GM23338 (cell line): ENCODE results near the gene SLC15A5. TPM values are rescaled to one million over a fixed set of nuclear protein-coding genes. Genes with fewer than 3 reads are reported as not detected.

Experiments used
- ATAC-seq: fragments of 200-7000 bp; cut with Tn5 transposase; 3 replicates; pipeline ENCODE4 v1.9.1; 2020
- DNase-seq: peaks from one replicate; pipeline ENCODE4 v3.0.0-alpha.2; 2015; ENCODE audit warnings: low spot score
- H2AFZ ChIP-seq: fragments of 200-600 bp; sonication (generic); 2 replicates; pipeline ENCODE4 v1.8.0; 2016; ENCODE audit warnings: antibody characterized with exemption, mild to moderate bottlenecking, moderate library complexity
- H3F3A ChIP-seq: fragments of 200-600 bp; sonication (generic); replicated peaks from 2 replicates; pipeline ENCODE4 v1.8.0; 2017; ENCODE audit warnings: antibody characterized with exemption, mixed run types, low read depth
- H3K27ac ChIP-seq: fragments of 200-600 bp; sonication (generic); 2 replicates; pipeline ENCODE4 v1.6.1; 2016; ENCODE audit warnings: low read depth
- H3K27me3 ChIP-seq: fragments of 200-600 bp; sonication (generic); 2 replicates; pipeline ENCODE4 v1.8.0; 2016; ENCODE audit warnings: mild to moderate bottlenecking, mixed run types, moderate library complexity; ENCODE audit not compliant: insufficient read depth
- H3K36me3 ChIP-seq: fragments of 200-600 bp; sonication (generic); 2 replicates; pipeline ENCODE4 v1.8.0; 2016; ENCODE audit warnings: mild to moderate bottlenecking; ENCODE audit not compliant: insufficient read depth
- H3K4me1 ChIP-seq: fragments of 200-600 bp; sonication (generic); 2 replicates; pipeline ENCODE4 v1.8.0; 2016; ENCODE audit warnings: mild to moderate bottlenecking, moderate library complexity; ENCODE audit not compliant: insufficient read depth
- H3K4me2 ChIP-seq: fragments of 200-600 bp; sonication (generic); 2 replicates; pipeline ENCODE4 v1.7.1; 2017; ENCODE audit warnings: mixed run types
- H3K4me3 ChIP-seq: fragments of 200-600 bp; sonication (generic); 2 replicates; pipeline ENCODE4 v1.6.1; 2016; ENCODE audit warnings: mixed run types
- H3K79me2 ChIP-seq: fragments of 200-600 bp; sonication (generic); replicated peaks from 2 replicates; pipeline ENCODE4 v1.8.0; 2017; ENCODE audit warnings: mild to moderate bottlenecking; ENCODE audit not compliant: insufficient read depth
- H3K9me2 ChIP-seq: fragments of 200-600 bp; sonication (generic); 2 replicates; pipeline ENCODE4 v1.8.0; 2017; ENCODE audit not compliant: insufficient read depth
- H4K20me1 ChIP-seq: fragments of 200-600 bp; sonication (generic); replicated peaks from 2 replicates; pipeline ENCODE4 v1.8.0; 2017; ENCODE audit warnings: mild to moderate bottlenecking; ENCODE audit not compliant: insufficient read depth
- H3K27ac Mint-ChIP-seq: 2 replicates; pipeline ENCODE4 v1.8.0; 2020; ENCODE audit warnings: inconsistent platforms, mild to moderate bottlenecking, moderate library complexity, mixed read lengths
- H3K27me3 Mint-ChIP-seq: 3 replicates; pipeline ENCODE4 v1.8.0; 2022; ENCODE audit warnings: low read depth, mild to moderate bottlenecking, moderate library complexity, mixed read lengths, inconsistent platforms; ENCODE audit not compliant: insufficient read depth, poor library complexity
- H3K36me3 Mint-ChIP-seq: 3 replicates; pipeline ENCODE4 v1.8.0; 2021; ENCODE audit warnings: low read depth, mild to moderate bottlenecking, inconsistent platforms, moderate library complexity, mixed read lengths
- H3K4me1 Mint-ChIP-seq: 3 replicates; pipeline ENCODE4 v1.8.0; 2020; ENCODE audit warnings: mild to moderate bottlenecking, inconsistent platforms, mixed read lengths
- H3K4me3 Mint-ChIP-seq: 3 replicates; pipeline ENCODE4 v1.8.0; 2021; ENCODE audit warnings: moderate library complexity, mild to moderate bottlenecking, inconsistent platforms, mixed read lengths
- H3K9me3 Mint-ChIP-seq: 3 replicates; pipeline ENCODE4 v1.8.0; 2020; ENCODE audit warnings: moderate library complexity, mild to moderate bottlenecking, inconsistent platforms, mixed read lengths
- CTCF ChIP-seq, 2 experiments: fragments of 200-600 bp in 1 of 2; sonication (generic) in 1 of 2; conservative IDR thresholded peaks; 2 replicates each; pipeline versions ENCODE4 v1.5.1 to v1.6.1; 2016 to 2017; ENCODE audit warnings: antibody characterized with exemption in 2 of 2, low read depth in 2 of 2, mild to moderate bottlenecking in 2 of 2, moderate library complexity in 1 of 2
- ETS1 ChIP-seq: IDR thresholded peaks from 2 replicates; pipeline ENCODE4 v1.6.1; 2016; ENCODE audit warnings: antibody characterized with exemption
- EZH2phosphoT487 ChIP-seq: fragments of 200-600 bp; sonication (generic); IDR thresholded peaks from one replicate; pipeline ENCODE4 v1.8.1; 2018; ENCODE audit warnings: antibody characterized with exemption; ENCODE audit not compliant: unreplicated experiment
- NANOG ChIP-seq: IDR thresholded peaks from 2 replicates; pipeline ENCODE4 v1.6.1; 2016; ENCODE audit warnings: antibody characterized with exemption, borderline replicate concordance
- POLR2AphosphoS5 ChIP-seq: IDR thresholded peaks from 2 replicates; pipeline ENCODE4 v1.6.1; 2016; ENCODE audit warnings: antibody characterized with exemption, low read depth
- REST ChIP-seq: IDR thresholded peaks from one replicate; pipeline ENCODE4 v1.6.1; 2018; ENCODE audit warnings: antibody characterized with exemption; ENCODE audit not compliant: unreplicated experiment
- STAT1 ChIP-seq: IDR thresholded peaks from one replicate; pipeline ENCODE4 v1.6.1; 2016; ENCODE audit warnings: antibody characterized with exemption; ENCODE audit not compliant: unreplicated experiment
- ZNF114 ChIP-seq: fragments of 250-450 bp; sonication (Bioruptor Pico); IDR thresholded peaks from 2 replicates; pipeline ENCODE4 v1.5.0; 2020; ENCODE audit warnings: mild to moderate bottlenecking, moderate library complexity
- ZNF331 ChIP-seq: fragments of 250-450 bp; sonication (Bioruptor Pico); IDR thresholded peaks from 2 replicates; pipeline ENCODE4 v1.5.0; 2020; ENCODE audit warnings: low read depth, mild to moderate bottlenecking, moderate library complexity
- ZNF462 ChIP-seq: fragments of 250-450 bp; sonication (Bioruptor Pico); IDR thresholded peaks from 2 replicates; pipeline ENCODE4 v1.5.0; 2020; ENCODE audit warnings: mild to moderate bottlenecking, moderate library complexity
- long read RNA-seq: library from polyadenylated mRNA; unstranded; transcript quantifications from one replicate; pipeline ENCODE4 v2.0.0, GENCODE V29; 2020; ENCODE audit not compliant: unreplicated experiment
- polyA plus RNA-seq: library from polyadenylated mRNA; unstranded; fragments of >200 nt; fragmentation: Nextera tagmentation; extraction: Ambion mirVana; gene quantifications from 2 replicates; pipeline ENCODE4 v1.2.1, GENCODE V29; 2016
- total RNA-seq: library from RNA; depleted of rRNA; stranded (reverse); fragments of >200 nt; shearing (Covaris generic); gene quantifications from 2 replicates; pipeline ENCODE4 v1.2.3, GENCODE V29; 2014; rRNA removed

SLC15A5 gene
- total RNA-seq (not detected in 2 replicates), polyA plus RNA-seq (not detected in 2 replicates)
- long read RNA-seq, result 0 reads

GRCh38 chr12:16277585-16277984, at the start of gene SLC15A5:
TSS of gene SLC15A5 (minus strand) at chr12:16277685. CDS start at chr12:16277685, 0 bp downstream.
- Mint-ChIP-seq H3K36me3 (no peaks in the 10 kb centered on the region), H3K27ac (no peak within 1 kb of the TSS), H3K4me1 (no peaks in the 10 kb centered on the region; the same call in 2 of the 3 replicates), H3K9me3 (no peaks in the 10 kb centered on the region), H3K27me3 (no peaks in the 10 kb centered on the region), H3K4me3 (no peak within 1 kb of the TSS)
- Histone ChIP-seq H3K36me3 (no peaks in the 10 kb centered on the region), H3K9me2 (no peaks in the 10 kb centered on the region), H3K4me2 (no peak within 1 kb of the TSS), H3K4me3 (no peak within 1 kb of the TSS), H4K20me1 (no peaks in the 10 kb centered on the region), H3K27me3 (no peaks in the 10 kb centered on the region), H3F3A (no peaks in the 10 kb centered on the region), H3K79me2 (no peaks in the 10 kb centered on the region), H2AFZ (no peak within 1 kb of the TSS), H3K27ac (no peak within 1 kb of the TSS), H3K4me1 (no peaks in the 10 kb centered on the region)
- no peak for DNase-seq
- no peak for ATAC-seq
- TF ChIP-seq ETS1 (no peak), EZH2phosphoT487 (no peak), NANOG (no peak), ZNF462 (CRISPR knock-in tag) (no peak)

GRCh38 chr12:16325426-16325825, 47.9 kb upstream of the SLC15A5 start:
- H3K27ac ChIP-seq, result no peak overlapping the region
- Mint-ChIP-seq H3K36me3 (peaks cover 2% of the 10 kb centered on the region; the same call in 1 of the 3 replicates), H3K27ac (no peak overlapping the region), H3K4me3 (no peak overlapping the region), H3K27me3 (no peaks in the 10 kb centered on the region), H3K4me1 (peaks cover 7% of the 10 kb centered on the region; the same call in 2 of the 3 replicates), H3K9me3 (peaks cover 8% of the 10 kb centered on the region)
- no peaks in the 10 kb centered on the region for H3K79me2 ChIP-seq
- H4K20me1 ChIP-seq, result no peaks in the 10 kb centered on the region
- 0 out of 2 replicates have a peak, but pooled peaks cover 4% of the 10 kb centered on the region for H3K9me2 ChIP-seq
- no peaks in the 10 kb centered on the region for H3K4me1 ChIP-seq
- H2AFZ ChIP-seq, result no peak overlapping the region
- no peak overlapping the region for H3K4me3 ChIP-seq
- H3K27me3 ChIP-seq, result no peaks in the 10 kb centered on the region
- H3K36me3 ChIP-seq, result no peaks in the 10 kb centered on the region
- DNase-seq (no peak), ATAC-seq (no peak)
- no peaks in the 10 kb centered on the region for H3F3A ChIP-seq
- H3K4me2 ChIP-seq, result no peak overlapping the region
- TF ChIP-seq REST (no peak), ZNF331 (CRISPR knock-in tag) (no peak), CTCF (conservative IDR thresholded peaks at IDR 0.05; ENCODE audit: low read depth in 2 of 2) (no peak), ZNF114 (CRISPR knock-in tag) (no peak), POLR2AphosphoS5 (no peak), STAT1 (no peak)
